ENCODE results near the gene SYNE2. TPM values are rescaled to one million over a fixed set of nuclear protein-coding genes. Genes with fewer than 3 reads are reported as not detected.

SYNE2 gene
- total RNA-seq, 2 experiments from 2014 or later, result 150 to 212 TPM

GRCh38 chr14:63878052-63878451 is 25.2 kb downstream of the SYNE2 start:
- intact Hi-C loops (cut with micrococcal nuclease; ENCODE audit: unreplicated experiment), result no loop called here
- Histone ChIP-seq H3K36me3 (ENCODE audit: insufficient read depth, low read length) (peaks cover 24% of the 10 kb centered on the region), H3K9me2 (ENCODE audit: insufficient read depth, low read length) (no peaks in the 10 kb centered on the region), H3K4me2 (ENCODE audit: low read length) (no peak overlapping the region), H2AFZ (ENCODE audit: low read length) (no peak overlapping the region), H3K27ac (ENCODE audit: low read depth, low read length, poor library complexity, severe bottlenecking) (no peak overlapping the region), H3K4me1 (ENCODE audit: insufficient read depth, low read length, poor library complexity, severe bottlenecking) (peaks cover 18% of the 10 kb centered on the region), H3K9me3 (ENCODE audit: low read length) (no peaks in the 10 kb centered on the region), H4K20me1 (ENCODE audit: insufficient read depth, low read length) (no peaks in the 10 kb centered on the region), H3K4me3 (ENCODE audit: low read depth, low read length, poor library complexity, severe bottlenecking) (no peak overlapping the region), H3K79me2 (ENCODE audit: insufficient read depth, low read depth, low read length) (peaks cover 85% of the 10 kb centered on the region)
- DNase-seq (ENCODE audit: low spot score), result no peak
- no TSS peak for BruUV-seq (replicated peaks)
- ChIA-PET POLR2A (interaction anchor here (1.4 kb wide), 1 partner anchor 30 kb away, joined by 3 read pairs; no protein-coding TSS in a partner anchor), CTCF (ENCODE audit: unreplicated experiment) (no interaction called here)
- no peak for TF ChIP-seq EZH2phosphoT487 (IDR thresholded peaks at IDR 0.05; ENCODE audit: borderline replicate concordance, low read depth, low read length)
- no peak for TF ChIP-seq CTCF (conservative IDR thresholded peaks at IDR 0.05; ENCODE audit: low read length)

- Histone ChIP-seq H3K79me2 (ENCODE audit: insufficient read depth, low read depth, low read length) (peaks cover 78% of the 10 kb centered on the region), H3K36me3 (ENCODE audit: insufficient read depth, low read length) (peaks cover 19% of the 10 kb centered on the region), H3K9me3 (ENCODE audit: low read length) (no peaks in the 10 kb centered on the region), H3K27ac (ENCODE audit: low read depth, low read length, poor library complexity, severe bottlenecking) (no peak overlapping the region), H3K4me3 (ENCODE audit: low read depth, low read length, poor library complexity, severe bottlenecking) (no peak overlapping the region), H2AFZ (ENCODE audit: low read length) (no peak overlapping the region), H3K4me1 (ENCODE audit: insufficient read depth, low read length, poor library complexity, severe bottlenecking) (peaks cover 13% of the 10 kb centered on the region), H4K20me1 (ENCODE audit: insufficient read depth, low read length) (no peaks in the 10 kb centered on the region), H3K9me2 (ENCODE audit: insufficient read depth, low read length) (no peaks in the 10 kb centered on the region), H3K4me2 (ENCODE audit: low read length) (no peak overlapping the region)
- no peak for DNase-seq (ENCODE audit: low spot score)
- intact Hi-C loops (cut with micrococcal nuclease; ENCODE audit: unreplicated experiment), result no loop called here
- BruUV-seq (replicated peaks), result no TSS peak
- POLR2A ChIA-PET, result interaction anchor here (0.6 kb wide), 1 partner anchor 22 kb away, joined by 3 read pairs; no protein-coding TSS in a partner anchor
- TF ChIP-seq CTCF (conservative IDR thresholded peaks at IDR 0.05; ENCODE audit: low read length) (no peak), EZH2phosphoT487 (IDR thresholded peaks at IDR 0.05; ENCODE audit: borderline replicate concordance, low read depth, low read length) (no peak)
- CTCF ChIA-PET (ENCODE audit: unreplicated experiment), result no interaction called here
Observed at GRCh38 chr14:63878792-63879191, 26.0 kb downstream of the SYNE2 start.

GRCh38 chr14:63881926-63882325 is 29.1 kb downstream of the SYNE2 start:
- Histone ChIP-seq H3K4me2 (ENCODE audit: low read length) (no peak overlapping the region), H3K79me2 (ENCODE audit: insufficient read depth, low read depth, low read length) (peaks cover 68% of the 10 kb centered on the region), H3K4me3 (ENCODE audit: low read depth, low read length, poor library complexity, severe bottlenecking) (no peak overlapping the region), H3K9me3 (ENCODE audit: low read length) (no peaks in the 10 kb centered on the region), H4K20me1 (ENCODE audit: insufficient read depth, low read length) (no peaks in the 10 kb centered on the region), H2AFZ (ENCODE audit: low read length) (no peak overlapping the region), H3K4me1 (ENCODE audit: insufficient read depth, low read length, poor library complexity, severe bottlenecking) (peaks cover 10% of the 10 kb centered on the region), H3K27ac (ENCODE audit: low read depth, low read length, poor library complexity, severe bottlenecking) (no peak overlapping the region), H3K36me3 (ENCODE audit: insufficient read depth, low read length) (peaks cover 15% of the 10 kb centered on the region), H3K9me2 (ENCODE audit: insufficient read depth, low read length) (no peaks in the 10 kb centered on the region)
- DNase-seq (ENCODE audit: low spot score), result no peak
- CTCF ChIA-PET (ENCODE audit: unreplicated experiment), result no interaction called here
- no TSS peak for BruUV-seq (replicated peaks)
- intact Hi-C loops (cut with micrococcal nuclease; ENCODE audit: unreplicated experiment), result no loop called here
- POLR2A ChIA-PET, result interaction anchor here (0.7 to 1.7 kb wide), 4 partner anchors 9 to 317 kb away, joined by 3 to 5 read pairs (median 4); no protein-coding TSS in a partner anchor
- no peak for TF ChIP-seq CTCF (conservative IDR thresholded peaks at IDR 0.05; ENCODE audit: low read length)
- no peak for TF ChIP-seq EZH2phosphoT487 (IDR thresholded peaks at IDR 0.05; ENCODE audit: borderline replicate concordance, low read depth, low read length)
